HepG2 (cell line): ENCODE measurements around the gene NUP214. TPM values are rescaled to one million over a fixed set of nuclear protein-coding genes. Genes with fewer than 3 reads are reported as not detected.

Experiments
- AHR ChIP-seq: IDR thresholded peaks from 2 replicates; pipeline ENCODE4 v1.6.1; 2018; ENCODE audit warnings: missing genetic modification reagents, missing compliant biosample characterization
- CHD4 ChIP-seq: fragments of 200-600 bp; sonication (generic); IDR thresholded peaks from 2 replicates; pipeline ENCODE4 v1.7.0; 2017; ENCODE audit warnings: mild to moderate bottlenecking, low read length, borderline replicate concordance
- FOXP1 ChIP-seq, 2 experiments: fragments of 450-650 bp in 1 of 2; IDR thresholded peaks; 2 replicates each; pipeline ENCODE4 v1.6.1; 2017 to 2018; ENCODE audit warnings: antibody characterized with exemption in 1 of 2
- GATAD2A ChIP-seq: IDR thresholded peaks from 2 replicates; pipeline ENCODE4 v1.6.1; 2016
- HDAC2 ChIP-seq: sonication (generic); formaldehyde crosslinking; IDR thresholded peaks from 2 replicates; pipeline ENCODE4 v1.4.0; 2020; ENCODE audit warnings: missing genetic modification reagents
- MLLT10 ChIP-seq: sonication (generic); formaldehyde crosslinking; IDR thresholded peaks from 2 replicates; pipeline ENCODE4 v1.4.0; 2020; ENCODE audit warnings: missing genetic modification reagents
- SRSF9 ChIP-seq: fragments of 200-400 bp; formaldehyde crosslinking; IDR thresholded peaks from 2 replicates; pipeline ENCODE4 v1.6.1; 2018; ENCODE audit warnings: borderline replicate concordance, mild to moderate bottlenecking, low read depth, low read length; ENCODE audit not compliant: insufficient read depth, poor library complexity, severe bottlenecking
- ZFP1 ChIP-seq: IDR thresholded peaks from 2 replicates; pipeline ENCODE4 v1.6.1; 2016
- ZNF205 ChIP-seq: IDR thresholded peaks from 2 replicates; pipeline ENCODE4 v1.6.1; 2018; ENCODE audit warnings: missing biosample characterization, missing genetic modification reagents
- ZNF207 ChIP-seq: fragments of 450-650 bp; IDR thresholded peaks from 2 replicates; pipeline ENCODE4 v1.6.1; 2016; ENCODE audit warnings: antibody characterized with exemption, borderline replicate concordance
- ZNF234 ChIP-seq: sonication (generic); formaldehyde crosslinking; conservative IDR thresholded peaks from 2 replicates; pipeline ENCODE4 v1.5.1; 2020; ENCODE audit warnings: mild to moderate bottlenecking, missing genetic modification reagents
- ZNF30 ChIP-seq: sonication (generic); formaldehyde crosslinking; IDR thresholded peaks from 2 replicates; pipeline ENCODE4 v1.5.0; 2020; ENCODE audit warnings: mild to moderate bottlenecking, missing genetic modification reagents
- ZNF589 ChIP-seq: sonication (generic); formaldehyde crosslinking; conservative IDR thresholded peaks from 2 replicates; pipeline ENCODE4 v1.8.0; 2022; ENCODE audit warnings: mild to moderate bottlenecking, moderate library complexity, missing genetic modification reagents
- ZNF670 ChIP-seq: sonication (generic); formaldehyde crosslinking; IDR thresholded peaks from 2 replicates; pipeline ENCODE4 v1.8.0; 2022; ENCODE audit warnings: mild to moderate bottlenecking, missing genetic modification reagents, borderline replicate concordance
- ZNF891 ChIP-seq: sonication (generic); formaldehyde crosslinking; IDR thresholded peaks from 2 replicates; pipeline ENCODE4 v1.5.0; 2020; ENCODE audit warnings: mild to moderate bottlenecking, missing genetic modification reagents
- polyA plus RNA-seq, 8 experiments: library from polyadenylated mRNA; depleted of rRNA in 3 of 8; stranded (reverse) in 7 of 8; unstranded in 1 of 8; fragments of >200 nt; fragmentation: Illumina TruSeq in 4 of 8; extraction: Trizol in 4 of 8; gene quantifications; 2 replicates each; pipeline versions ENCODE4 v1.2.1 to v1.2.3, GENCODE V29; 2011 to 2016; ENCODE audit warnings: low read depth in 4 of 8, missing spikeins in 1 of 8, mixed read lengths in 1 of 8; ENCODE audit not compliant: insufficient read depth in 1 of 8
- total RNA-seq, 5 experiments: library from RNA; depleted of rRNA; stranded (reverse); fragments of >200 nt; fragmentation: Illumina TruSeq; extraction: Trizol; gene quantifications; 2 replicates each; pipeline ENCODE4 v1.2.3, GENCODE V29; 2016; ENCODE audit warnings: low read depth in 1 of 5
- TF ChIP-seq, protein P1 (sequence below): sonication (generic); formaldehyde crosslinking; IDR thresholded peaks from 2 replicates; pipeline ENCODE4 v1.4.0; 2020; ENCODE audit warnings: missing genetic modification reagents, mild to moderate bottlenecking, borderline replicate concordance
- TF ChIP-seq, protein P2 (sequence below): sonication (generic); formaldehyde crosslinking; IDR thresholded peaks from 2 replicates; pipeline ENCODE4 v1.5.1; 2020; ENCODE audit warnings: mild to moderate bottlenecking, missing genetic modification reagents, moderate library complexity
- TF ChIP-seq, protein P3 (sequence below): sonication (generic); formaldehyde crosslinking; conservative IDR thresholded peaks from 2 replicates; pipeline ENCODE4 v1.4.0; 2020; ENCODE audit warnings: missing genetic modification reagents
- TF ChIP-seq, protein P4 (sequence below): sonication (generic); formaldehyde crosslinking; IDR thresholded peaks from 2 replicates; pipeline ENCODE4 v1.4.0; 2020; ENCODE audit warnings: mild to moderate bottlenecking, missing genetic modification reagents

NUP214 gene
- total and polyA plus RNA-seq, 2 of the 13 experiments (the other 11 are each of a cell fraction or from before 2014, with no cell fraction given), result 8.4 to 16.0 TPM

DNA sequence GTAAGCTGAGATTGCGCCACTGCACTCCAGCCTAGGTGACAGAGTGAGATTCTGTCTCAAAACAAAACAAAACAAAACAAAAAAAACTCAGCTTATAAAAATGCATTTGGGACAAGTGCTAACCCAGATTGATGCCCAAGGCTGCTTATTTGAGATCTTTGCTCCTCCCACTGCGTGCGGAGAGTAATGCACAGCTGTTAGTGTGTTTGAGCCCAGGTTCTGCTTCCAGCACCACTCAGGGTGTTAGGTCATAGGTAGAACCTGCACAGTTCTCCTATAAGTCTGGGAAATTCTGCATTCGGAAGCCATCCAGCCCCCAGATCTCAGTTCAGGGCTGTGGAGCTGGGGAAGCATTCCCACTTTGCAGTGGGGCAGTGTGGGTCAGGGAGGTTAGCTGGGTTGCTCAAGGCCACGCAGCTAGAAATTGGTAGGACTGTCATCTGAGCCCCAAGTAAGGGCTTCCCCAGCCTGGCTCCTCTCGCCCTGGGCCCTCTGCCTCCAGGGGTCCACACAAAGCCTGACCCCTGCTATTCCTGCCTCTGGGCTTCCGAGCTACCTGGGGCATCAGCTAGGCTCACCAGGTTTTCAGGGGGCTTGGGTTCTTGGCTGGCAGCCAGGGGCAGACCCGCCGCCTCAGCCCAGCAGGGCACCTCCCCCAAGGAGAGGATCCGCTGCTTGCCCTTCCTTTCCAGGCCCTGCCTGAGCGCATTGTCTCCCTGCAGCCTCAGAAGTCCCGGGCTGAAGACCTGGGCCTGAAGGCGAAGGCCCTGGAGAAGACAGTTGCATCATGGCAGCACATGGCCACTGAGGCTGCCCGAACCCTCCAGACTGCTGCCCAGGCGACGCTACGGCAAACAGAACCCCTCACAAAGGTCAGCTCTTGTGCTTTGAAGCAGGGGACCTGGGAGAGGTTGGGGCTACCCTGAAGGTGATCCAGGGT, 46.7 kb upstream of the NUP214 start (continued):
- TF ChIP-seq, protein P1, sequence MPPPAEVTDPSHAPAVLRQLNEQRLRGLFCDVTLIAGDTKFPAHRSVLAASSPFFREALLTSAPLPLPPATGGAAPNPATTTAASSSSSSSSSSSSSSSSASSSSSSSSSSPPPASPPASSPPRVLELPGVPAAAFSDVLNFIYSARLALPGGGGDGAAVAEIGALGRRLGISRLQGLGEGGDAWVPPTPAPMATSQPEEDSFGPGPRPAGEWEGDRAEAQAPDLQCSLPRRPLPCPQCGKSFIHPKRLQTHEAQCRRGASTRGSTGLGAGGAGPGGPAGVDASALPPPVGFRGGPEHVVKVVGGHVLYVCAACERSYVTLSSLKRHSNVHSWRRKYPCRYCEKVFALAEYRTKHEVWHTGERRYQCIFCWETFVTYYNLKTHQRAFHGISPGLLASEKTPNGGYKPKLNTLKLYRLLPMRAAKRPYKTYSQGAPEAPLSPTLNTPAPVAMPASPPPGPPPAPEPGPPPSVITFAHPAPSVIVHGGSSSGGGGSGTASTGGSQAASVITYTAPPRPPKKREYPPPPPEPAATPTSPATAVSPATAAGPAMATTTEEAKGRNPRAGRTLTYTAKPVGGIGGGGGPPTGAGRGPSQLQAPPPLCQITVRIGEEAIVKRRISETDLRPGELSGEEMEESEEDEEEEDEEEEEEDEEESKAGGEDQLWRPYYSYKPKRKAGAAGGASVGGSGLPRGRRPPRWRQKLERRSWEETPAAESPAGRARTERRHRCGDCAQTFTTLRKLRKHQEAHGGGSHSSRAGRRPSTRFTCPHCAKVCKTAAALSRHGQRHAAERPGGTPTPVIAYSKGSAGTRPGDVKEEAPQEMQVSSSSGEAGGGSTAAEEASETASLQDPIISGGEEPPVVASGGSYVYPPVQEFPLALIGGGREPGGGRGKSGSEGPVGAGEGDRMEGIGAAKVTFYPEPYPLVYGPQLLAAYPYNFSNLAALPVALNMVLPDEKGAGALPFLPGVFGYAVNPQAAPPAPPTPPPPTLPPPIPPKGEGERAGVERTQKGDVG, result no peak; the same call in 1 of the 2 replicates
- TF ChIP-seq ZNF589 (CRISPR knock-in tag) (no peak; the same call in 1 of the 2 replicates), AHR (no peak), CHD4 (no peak), ZNF670 (CRISPR knock-in tag) (no peak), ZNF30 (no peak), SRSF9 (no peak), MLLT10 (CRISPR knock-in tag) (no peak), ZNF207 (no peak), FOXP1 (IDR thresholded peaks at IDR 0.05) (no peak), FOXP1 (CRISPR knock-in tag; IDR thresholded peaks at IDR 0.05) (no peak), ZNF891 (no peak), ZNF205 (CRISPR knock-in tag) (no peak), ZNF234 (CRISPR knock-in tag) (no peak), ZFP1 (no peak), HDAC2 (CRISPR knock-in tag) (no peak), GATAD2A (peak; percentile 45)
- TF ChIP-seq, protein P2, sequence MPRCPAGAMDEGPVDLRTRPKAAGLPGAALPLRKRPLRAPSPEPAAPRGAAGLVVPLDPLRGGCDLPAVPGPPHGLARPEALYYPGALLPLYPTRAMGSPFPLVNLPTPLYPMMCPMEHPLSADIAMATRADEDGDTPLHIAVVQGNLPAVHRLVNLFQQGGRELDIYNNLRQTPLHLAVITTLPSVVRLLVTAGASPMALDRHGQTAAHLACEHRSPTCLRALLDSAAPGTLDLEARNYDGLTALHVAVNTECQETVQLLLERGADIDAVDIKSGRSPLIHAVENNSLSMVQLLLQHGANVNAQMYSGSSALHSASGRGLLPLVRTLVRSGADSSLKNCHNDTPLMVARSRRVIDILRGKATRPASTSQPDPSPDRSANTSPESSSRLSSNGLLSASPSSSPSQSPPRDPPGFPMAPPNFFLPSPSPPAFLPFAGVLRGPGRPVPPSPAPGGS (CRISPR knock-in tag), result no peak
- TF ChIP-seq, protein P3, sequence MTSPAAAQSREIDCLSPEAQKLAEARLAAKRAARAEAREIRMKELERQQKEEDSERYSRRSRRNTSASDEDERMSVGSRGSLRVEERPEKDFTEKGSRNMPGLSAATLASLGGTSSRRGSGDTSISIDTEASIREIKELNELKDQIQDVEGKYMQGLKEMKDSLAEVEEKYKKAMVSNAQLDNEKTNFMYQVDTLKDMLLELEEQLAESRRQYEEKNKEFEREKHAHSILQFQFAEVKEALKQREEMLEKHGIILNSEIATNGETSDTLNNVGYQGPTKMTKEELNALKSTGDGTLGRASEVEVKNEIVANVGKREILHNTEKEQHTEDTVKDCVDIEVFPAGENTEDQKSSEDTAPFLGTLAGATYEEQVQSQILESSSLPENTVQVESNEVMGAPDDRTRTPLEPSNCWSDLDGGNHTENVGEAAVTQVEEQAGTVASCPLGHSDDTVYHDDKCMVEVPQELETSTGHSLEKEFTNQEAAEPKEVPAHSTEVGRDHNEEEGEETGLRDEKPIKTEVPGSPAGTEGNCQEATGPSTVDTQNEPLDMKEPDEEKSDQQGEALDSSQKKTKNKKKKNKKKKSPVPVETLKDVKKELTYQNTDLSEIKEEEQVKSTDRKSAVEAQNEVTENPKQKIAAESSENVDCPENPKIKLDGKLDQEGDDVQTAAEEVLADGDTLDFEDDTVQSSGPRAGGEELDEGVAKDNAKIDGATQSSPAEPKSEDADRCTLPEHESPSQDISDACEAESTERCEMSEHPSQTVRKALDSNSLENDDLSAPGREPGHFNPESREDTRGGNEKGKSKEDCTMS, result no peak
- TF ChIP-seq, protein P4, sequence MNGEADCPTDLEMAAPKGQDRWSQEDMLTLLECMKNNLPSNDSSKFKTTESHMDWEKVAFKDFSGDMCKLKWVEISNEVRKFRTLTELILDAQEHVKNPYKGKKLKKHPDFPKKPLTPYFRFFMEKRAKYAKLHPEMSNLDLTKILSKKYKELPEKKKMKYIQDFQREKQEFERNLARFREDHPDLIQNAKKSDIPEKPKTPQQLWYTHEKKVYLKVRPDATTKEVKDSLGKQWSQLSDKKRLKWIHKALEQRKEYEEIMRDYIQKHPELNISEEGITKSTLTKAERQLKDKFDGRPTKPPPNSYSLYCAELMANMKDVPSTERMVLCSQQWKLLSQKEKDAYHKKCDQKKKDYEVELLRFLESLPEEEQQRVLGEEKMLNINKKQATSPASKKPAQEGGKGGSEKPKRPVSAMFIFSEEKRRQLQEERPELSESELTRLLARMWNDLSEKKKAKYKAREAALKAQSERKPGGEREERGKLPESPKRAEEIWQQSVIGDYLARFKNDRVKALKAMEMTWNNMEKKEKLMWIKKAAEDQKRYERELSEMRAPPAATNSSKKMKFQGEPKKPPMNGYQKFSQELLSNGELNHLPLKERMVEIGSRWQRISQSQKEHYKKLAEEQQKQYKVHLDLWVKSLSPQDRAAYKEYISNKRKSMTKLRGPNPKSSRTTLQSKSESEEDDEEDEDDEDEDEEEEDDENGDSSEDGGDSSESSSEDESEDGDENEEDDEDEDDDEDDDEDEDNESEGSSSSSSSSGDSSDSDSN, result peak; percentile 44; the same call in 1 of the 2 replicates
